Caco-2 (cell line): ENCODE data around the gene KIF13A. TPM values are rescaled to one million over a fixed set of nuclear protein-coding genes. Genes with fewer than 3 reads are reported as not detected.
"Not testable (repeated sequence)": the region's sequence is repeated elsewhere in the genome, so short reads cannot be mapped to it uniquely, and the experiment has no call there.

Source experiments
- BruUV-seq: library from RNA; stranded (reverse); fragments of 400-500 nt; replicated peaks from 2 replicates; lab custom pipeline; 2021; lab: Mats Ljungman, UMichigan
- CTCF ChIA-PET: fragments of 300-600 bp; sonication (Branson Sonifier 250); formaldehyde crosslinking; loops from one replicate; lab custom pipeline; 2022; ENCODE audit warnings: antibody characterized with exemption; lab: Charles Lee
- POLR2A ChIA-PET: fragments of 300-600 bp; sonication (Branson Sonifier 250); formaldehyde crosslinking; loops from one replicate; lab custom pipeline; 2022; ENCODE audit warnings: antibody characterized with exemption; lab: Charles Lee
- DNase-seq, 2 experiments: peaks; one replicate each; pipeline versions ENCODE4 v3.0.0 to v3.0.0-alpha.2; 2020 to 2022
- H3K27me3 ChIP-seq: replicated peaks from 2 replicates; pipeline ENCODE4 v1.6.0; 2011; ENCODE audit warnings: low read length; ENCODE audit not compliant: control insufficient read depth, insufficient read depth
- H3K36me3 ChIP-seq: 2 replicates; pipeline ENCODE4 v1.5.1; 2011; ENCODE audit warnings: low read length; ENCODE audit not compliant: control insufficient read depth, insufficient read depth
- H3K4me1 ChIP-seq: fragments of 250-450 bp; sonication (Bioruptor Pico); 2 replicates; pipeline ENCODE4 v1.5.1; 2020; ENCODE audit warnings: mild to moderate bottlenecking
- H3K4me3 ChIP-seq: 2 replicates; pipeline ENCODE4 v1.5.1; 2011; ENCODE audit warnings: low read depth, mild to moderate bottlenecking, control low read depth, low read length
- H3K9me3 ChIP-seq: fragments of 250-450 bp; sonication (Bioruptor Pico); 2 replicates; pipeline ENCODE4 v1.5.1; 2020; ENCODE audit warnings: mild to moderate bottlenecking, moderate library complexity
- H3K27ac Mint-ChIP-seq: one replicate; pipeline ENCODE4 v1.8.0; 2022; ENCODE audit warnings: mixed read lengths; ENCODE audit not compliant: unreplicated experiment
- H3K27me3 Mint-ChIP-seq: one replicate; pipeline ENCODE4 v1.8.0; 2022; ENCODE audit warnings: mixed read lengths; ENCODE audit not compliant: insufficient read depth, unreplicated experiment
- H3K36me3 Mint-ChIP-seq: one replicate; pipeline ENCODE4 v1.8.0; 2022; ENCODE audit warnings: mild to moderate bottlenecking, mixed read lengths; ENCODE audit not compliant: insufficient read depth, unreplicated experiment
- H3K4me1 Mint-ChIP-seq: one replicate; pipeline ENCODE4 v1.8.0; 2022; ENCODE audit warnings: low read depth, mixed read lengths; ENCODE audit not compliant: unreplicated experiment
- H3K4me3 Mint-ChIP-seq: one replicate; pipeline ENCODE4 v1.8.0; 2022; ENCODE audit warnings: mild to moderate bottlenecking, moderate library complexity, mixed read lengths; ENCODE audit not compliant: unreplicated experiment
- H3K9me3 Mint-ChIP-seq: one replicate; pipeline ENCODE4 v1.8.0; 2022; ENCODE audit warnings: mixed read lengths; ENCODE audit not compliant: unreplicated experiment
- intact Hi-C: fragments of 100-400 bp; cut with micrococcal nuclease; formaldehyde crosslinking; loops from one replicate; pipeline ENCODE4 v1.10.0; 2022; ENCODE audit not compliant: unreplicated experiment
- total RNA-seq: library from RNA; stranded (reverse); gene quantifications from 2 replicates; pipeline ENCODE4 v1.2.3, GENCODE V29; 2022
- TF ChIP-seq, protein P1 (sequence below), 2 experiments: fragments of 200-600 bp in 1 of 2; IDR thresholded peaks; 1 replicate in 1 of 2; 2 replicates in 1 of 2; pipeline versions ENCODE4 v1.5.1 to v1.8.0; 2011 to 2022; ENCODE audit warnings: antibody characterized with exemption in 1 of 2, control low read depth in 1 of 2, inconsistent platforms in 1 of 2, low read depth in 1 of 2, low read length in 1 of 2, mild to moderate bottlenecking in 1 of 2, moderate library complexity in 1 of 2; ENCODE audit not compliant: insufficient read depth in 1 of 2, severe bottlenecking in 1 of 2, unreplicated experiment in 1 of 2

The KIF13A gene
- total RNA-seq, 1 experiment from 2014 or later = 13.8 TPM

DNA sequence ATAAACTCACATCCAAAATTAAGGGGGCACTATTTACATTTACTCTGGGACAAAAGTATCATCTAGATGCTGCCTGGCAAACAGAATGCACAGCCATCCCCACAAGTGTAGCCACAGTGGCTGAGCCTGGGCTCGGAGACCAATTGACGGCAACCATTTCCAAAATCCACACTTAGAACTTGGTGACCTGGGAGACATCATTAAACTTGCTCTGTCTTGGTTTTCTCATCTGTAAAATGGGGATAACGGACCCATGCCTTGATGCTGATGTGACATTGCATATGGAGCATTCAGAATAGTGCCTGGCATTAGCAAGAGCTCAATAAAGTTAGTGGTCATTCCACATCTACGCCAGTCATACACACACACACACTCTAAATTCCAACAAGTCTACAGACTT, 140.7 kb downstream of the KIF13A start:
- Mint-ChIP-seq H3K36me3 (peaks cover 6% of the 10 kb centered on the region), H3K9me3 (no peaks in the 10 kb centered on the region), H3K4me1 (peaks cover 13% of the 10 kb centered on the region), H3K27me3 (no peaks in the 10 kb centered on the region), H3K4me3 (no peak overlapping the region), H3K27ac (no peak overlapping the region)
- intact Hi-C loops = no loop called here
- Histone ChIP-seq H3K4me3 (no peak overlapping the region), H3K4me1 (peaks cover 7% of the 10 kb centered on the region; the same call in 1 of the 2 replicates), H3K9me3 (no peaks in the 10 kb centered on the region), H3K36me3 (peaks cover 2% of the 10 kb centered on the region), H3K27me3 (no peaks in the 10 kb centered on the region)
- POLR2A ChIA-PET = no interaction called here
- CTCF ChIA-PET = no interaction called here
- BruUV-seq = no TSS peak
- TF ChIP-seq, protein P1, sequence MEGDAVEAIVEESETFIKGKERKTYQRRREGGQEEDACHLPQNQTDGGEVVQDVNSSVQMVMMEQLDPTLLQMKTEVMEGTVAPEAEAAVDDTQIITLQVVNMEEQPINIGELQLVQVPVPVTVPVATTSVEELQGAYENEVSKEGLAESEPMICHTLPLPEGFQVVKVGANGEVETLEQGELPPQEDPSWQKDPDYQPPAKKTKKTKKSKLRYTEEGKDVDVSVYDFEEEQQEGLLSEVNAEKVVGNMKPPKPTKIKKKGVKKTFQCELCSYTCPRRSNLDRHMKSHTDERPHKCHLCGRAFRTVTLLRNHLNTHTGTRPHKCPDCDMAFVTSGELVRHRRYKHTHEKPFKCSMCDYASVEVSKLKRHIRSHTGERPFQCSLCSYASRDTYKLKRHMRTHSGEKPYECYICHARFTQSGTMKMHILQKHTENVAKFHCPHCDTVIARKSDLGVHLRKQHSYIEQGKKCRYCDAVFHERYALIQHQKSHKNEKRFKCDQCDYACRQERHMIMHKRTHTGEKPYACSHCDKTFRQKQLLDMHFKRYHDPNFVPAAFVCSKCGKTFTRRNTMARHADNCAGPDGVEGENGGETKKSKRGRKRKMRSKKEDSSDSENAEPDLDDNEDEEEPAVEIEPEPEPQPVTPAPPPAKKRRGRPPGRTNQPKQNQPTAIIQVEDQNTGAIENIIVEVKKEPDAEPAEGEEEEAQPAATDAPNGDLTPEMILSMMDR (IDR thresholded peaks at IDR 0.05; ENCODE audit: insufficient read depth in 1 of 2, low read depth in 1 of 2, low read length in 1 of 2, severe bottlenecking in 1 of 2, unreplicated experiment in 1 of 2) = no peak
- no peak for DNase-seq

DNA sequence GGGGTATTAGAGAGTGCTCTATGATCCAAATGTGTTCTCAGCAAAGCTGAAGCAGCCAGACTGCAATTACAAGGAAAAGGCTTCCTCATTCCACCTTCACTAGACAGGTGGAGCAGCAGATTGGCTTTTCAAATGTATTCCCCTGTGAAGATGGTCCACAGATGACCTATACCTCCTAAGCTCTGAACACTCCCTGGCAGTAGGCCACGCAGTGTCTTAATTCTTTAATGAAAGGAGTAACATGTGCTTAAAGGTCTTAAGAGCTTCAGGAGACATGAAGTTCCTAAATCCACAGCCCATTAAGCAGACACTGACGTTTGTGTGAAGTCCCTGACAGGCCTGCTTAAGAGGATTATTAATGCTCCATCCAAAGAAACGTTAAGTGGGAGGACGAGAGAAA, 141.8 kb downstream of the KIF13A start:
- ChIA-PET CTCF (interaction anchor here (0.7 to 1.0 kb wide), 2 partner anchors 12 to 277 kb away, joined by 3 read pairs; partner anchors contain the start of gene NHLRC1), POLR2A (no interaction called here)
- peaks cover 2% of the 10 kb centered on the region for H3K36me3 ChIP-seq
- no peak overlapping the region for H3K4me3 ChIP-seq
- H3K27ac Mint-ChIP-seq = no peak overlapping the region
- no peaks in the 10 kb centered on the region for H3K9me3 Mint-ChIP-seq
- no peaks in the 10 kb centered on the region for H3K9me3 ChIP-seq
- H3K4me1 ChIP-seq = no peaks in the 10 kb centered on the region
- peaks cover 6% of the 10 kb centered on the region for H3K36me3 Mint-ChIP-seq
- intact Hi-C loops = no loop called here
- DNase-seq = peak in 1 of 2 experiments; percentile 4
- BruUV-seq = no TSS peak
- H3K27me3 ChIP-seq = no peaks in the 10 kb centered on the region
- TF ChIP-seq, protein P1 (IDR thresholded peaks at IDR 0.05; ENCODE audit: insufficient read depth in 1 of 2, low read depth in 1 of 2, low read length in 1 of 2, severe bottlenecking in 1 of 2, unreplicated experiment in 1 of 2) = no peak
- no peaks in the 10 kb centered on the region for H3K27me3 Mint-ChIP-seq
- peaks cover 3% of the 10 kb centered on the region for H3K4me1 Mint-ChIP-seq
- H3K4me3 Mint-ChIP-seq = no peak overlapping the region

DNA sequence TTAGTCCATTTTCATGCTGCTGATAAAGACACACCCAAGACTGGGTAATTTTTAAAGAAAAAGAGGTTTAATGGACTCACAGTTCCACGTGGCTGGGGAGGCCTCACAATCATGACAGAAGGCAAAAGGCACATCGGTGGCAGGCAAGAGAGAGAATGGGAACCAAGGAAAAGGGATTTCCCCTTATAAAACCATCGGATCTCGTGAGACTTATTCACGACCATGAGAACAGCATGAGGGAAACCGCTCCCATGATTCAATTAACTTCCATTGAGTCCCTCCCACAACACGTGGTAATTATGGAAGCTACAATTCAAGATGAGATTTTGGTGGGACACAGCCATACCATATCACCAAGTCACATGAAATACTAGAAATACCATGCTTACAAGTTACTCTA, 142.5 kb downstream of the KIF13A start:
- BruUV-seq, H3K27me3 Mint-ChIP-seq, H3K9me3 Mint-ChIP-seq, H3K36me3 Mint-ChIP-seq, POLR2A ChIA-PET, H3K4me1 Mint-ChIP-seq, H3K4me1 ChIP-seq, H3K27me3 ChIP-seq, H3K36me3 ChIP-seq, H3K27ac Mint-ChIP-seq, H3K9me3 ChIP-seq, intact Hi-C loops, DNase-seq, H3K4me3 ChIP-seq, H3K4me3 Mint-ChIP-seq: not testable (repeated sequence)
- CTCF ChIA-PET = interaction anchor here (1.0 kb wide), 1 partner anchor 12 kb away, joined by 3 read pairs; no protein-coding TSS in a partner anchor
